A673 (cell line): ENCODE data around the gene ADAMTS13. TPM values are rescaled to one million over a fixed set of nuclear protein-coding genes. Genes with fewer than 3 reads are reported as not detected.

Experiments used
- BruUV-seq: library from RNA; stranded (reverse); fragments of 400-500 nt; replicated peaks from 2 replicates; lab custom pipeline; 2021; lab: Mats Ljungman, UMichigan
- CTCF ChIA-PET: fragments of 300-600 bp; sonication (Branson Sonifier 250); formaldehyde crosslinking; loops from one replicate; lab custom pipeline; 2022; ENCODE audit warnings: antibody characterized with exemption; lab: Charles Lee
- POLR2A ChIA-PET: fragments of 300-600 bp; sonication (Branson Sonifier 250); formaldehyde crosslinking; loops from one replicate; lab custom pipeline; 2022; ENCODE audit warnings: antibody characterized with exemption; ENCODE audit not compliant: low non-redundant PET; lab: Charles Lee
- DNase-seq: peaks from one replicate; pipeline ENCODE4 v3.0.0-alpha.2; 2015; ENCODE audit warnings: low spot score
- H3K27ac ChIP-seq: fragments of 200-600 bp; sonication (generic); 2 replicates; pipeline ENCODE4 v1.5.1; 2016; ENCODE audit warnings: mixed run types, low read depth, mild to moderate bottlenecking, mixed read lengths, antibody characterized with exemption, low read length; ENCODE audit not compliant: poor library complexity, severe bottlenecking
- H3K27me3 ChIP-seq: fragments of 200-600 bp; sonication (generic); replicated peaks from 2 replicates; pipeline ENCODE4 v1.6.1; 2017; ENCODE audit warnings: mixed run types, low read depth, mild to moderate bottlenecking, mixed read lengths, antibody characterized with exemption, low read length; ENCODE audit not compliant: insufficient read depth, poor library complexity
- H3K36me3 ChIP-seq: fragments of 200-600 bp; sonication (generic); 2 replicates; pipeline ENCODE4 v1.6.1; 2016; ENCODE audit warnings: mixed run types, mild to moderate bottlenecking, mixed read lengths, antibody characterized with exemption, low read length; ENCODE audit not compliant: insufficient read depth, poor library complexity, severe bottlenecking
- H3K4me1 ChIP-seq: fragments of 200-600 bp; sonication (generic); 2 replicates; pipeline ENCODE4 v1.6.1; 2017; ENCODE audit warnings: mixed run types, mild to moderate bottlenecking, mixed read lengths, antibody characterized with exemption, low read length; ENCODE audit not compliant: insufficient read depth, poor library complexity, severe bottlenecking
- H3K4me3 ChIP-seq: fragments of 200-600 bp; sonication (generic); 2 replicates; pipeline ENCODE4 v1.5.1; 2016; ENCODE audit warnings: low read depth, mixed run types, mild to moderate bottlenecking, mixed read lengths, low read length; ENCODE audit not compliant: poor library complexity, severe bottlenecking
- H3K9me3 ChIP-seq: fragments of 200-600 bp; sonication (generic); 2 replicates; pipeline ENCODE4 v1.6.1; 2016; ENCODE audit warnings: mixed run types, low read depth, mild to moderate bottlenecking, mixed read lengths, antibody characterized with exemption, low read length; ENCODE audit not compliant: poor library complexity, severe bottlenecking
- EZH2 ChIP-seq: fragments of 200-600 bp; sonication (generic); IDR thresholded peaks from 2 replicates; pipeline ENCODE4 v1.6.1; 2017; ENCODE audit warnings: borderline replicate concordance, low read depth, mild to moderate bottlenecking, mixed read lengths, antibody characterized with exemption, low read length; ENCODE audit not compliant: poor library complexity, severe bottlenecking
- intact Hi-C: fragments of 100-400 bp; cut with micrococcal nuclease; formaldehyde crosslinking; loops from one replicate; pipeline ENCODE4 v1.10.0; 2022; ENCODE audit not compliant: unreplicated experiment
- total RNA-seq: library from RNA; stranded (reverse); gene quantifications from 2 replicates; pipeline ENCODE4 v1.2.3, GENCODE V29; 2021
- TF ChIP-seq, protein P1 (sequence below): fragments of 300-800, 200-600 bp; sonication (generic); conservative IDR thresholded peaks from 2 replicates; pipeline ENCODE4 v1.5.1; 2017; ENCODE audit warnings: low read depth, mild to moderate bottlenecking, antibody characterized with exemption, low read length, moderate library complexity, mixed read lengths

The ADAMTS13 gene
- total RNA-seq, 1 experiment from 2014 or later = 1.3 TPM

DNA sequence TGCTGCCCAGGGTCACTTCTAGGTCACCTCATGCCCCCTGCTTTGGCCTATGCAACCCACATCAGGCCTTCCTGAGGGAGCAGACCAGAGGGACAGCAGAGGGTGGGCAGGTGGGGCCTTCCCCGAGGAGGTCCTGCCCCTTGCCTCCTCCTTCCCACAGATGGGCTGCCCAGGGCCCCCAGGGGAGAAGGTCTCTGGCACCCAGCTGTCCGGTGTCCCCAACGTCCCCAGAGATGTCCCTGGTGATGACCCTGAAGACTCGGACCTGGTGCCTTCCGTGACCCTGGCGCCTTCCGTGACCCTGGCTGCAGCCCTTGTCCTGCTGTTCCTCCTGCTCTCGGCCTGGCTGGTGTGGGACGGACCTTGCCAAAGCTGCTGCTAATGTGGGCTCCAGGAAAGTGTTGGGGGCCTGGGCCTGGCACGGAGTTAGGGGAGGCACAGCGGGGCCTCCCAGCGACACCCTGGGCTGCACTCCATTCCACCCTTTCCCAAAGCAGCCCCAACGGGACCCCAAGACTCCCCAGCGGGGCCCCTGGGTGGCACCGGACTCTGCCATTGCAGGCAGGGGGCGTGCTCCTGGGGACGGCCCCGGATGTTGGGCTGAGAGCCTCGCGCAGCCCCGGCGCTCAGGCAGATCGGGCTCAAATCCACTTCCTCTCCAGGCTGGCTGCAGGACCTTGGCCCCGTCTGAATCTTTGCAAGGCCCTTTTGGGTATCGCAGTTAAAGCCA lies 63.5 kb downstream of the ADAMTS13 start:
- H3K4me3 ChIP-seq = no peak overlapping the region
- ChIA-PET CTCF (interaction anchor here (2.2 kb wide), 1 partner anchor 299 kb away, joined by 17 read pairs; no protein-coding TSS in a partner anchor), POLR2A (interaction anchor here (0.6 kb wide), 2 partner anchors 125 to 136 kb away, joined by 3 read pairs; no protein-coding TSS in a partner anchor)
- intact Hi-C loops = loop anchor here (1.0 to 2.0 kb wide), 4 partner anchors 79 to 463 kb away; no protein-coding TSS in a partner anchor
- no TSS peak for BruUV-seq
- peaks cover 4% of the 10 kb centered on the region for H3K4me1 ChIP-seq
- H3K27ac ChIP-seq = no peak overlapping the region
- no peaks in the 10 kb centered on the region for H3K27me3 ChIP-seq
- TF ChIP-seq, protein P1, sequence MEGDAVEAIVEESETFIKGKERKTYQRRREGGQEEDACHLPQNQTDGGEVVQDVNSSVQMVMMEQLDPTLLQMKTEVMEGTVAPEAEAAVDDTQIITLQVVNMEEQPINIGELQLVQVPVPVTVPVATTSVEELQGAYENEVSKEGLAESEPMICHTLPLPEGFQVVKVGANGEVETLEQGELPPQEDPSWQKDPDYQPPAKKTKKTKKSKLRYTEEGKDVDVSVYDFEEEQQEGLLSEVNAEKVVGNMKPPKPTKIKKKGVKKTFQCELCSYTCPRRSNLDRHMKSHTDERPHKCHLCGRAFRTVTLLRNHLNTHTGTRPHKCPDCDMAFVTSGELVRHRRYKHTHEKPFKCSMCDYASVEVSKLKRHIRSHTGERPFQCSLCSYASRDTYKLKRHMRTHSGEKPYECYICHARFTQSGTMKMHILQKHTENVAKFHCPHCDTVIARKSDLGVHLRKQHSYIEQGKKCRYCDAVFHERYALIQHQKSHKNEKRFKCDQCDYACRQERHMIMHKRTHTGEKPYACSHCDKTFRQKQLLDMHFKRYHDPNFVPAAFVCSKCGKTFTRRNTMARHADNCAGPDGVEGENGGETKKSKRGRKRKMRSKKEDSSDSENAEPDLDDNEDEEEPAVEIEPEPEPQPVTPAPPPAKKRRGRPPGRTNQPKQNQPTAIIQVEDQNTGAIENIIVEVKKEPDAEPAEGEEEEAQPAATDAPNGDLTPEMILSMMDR = no peak
- TF ChIP-seq EZH2 = no peak
- H3K9me3 ChIP-seq = no peaks in the 10 kb centered on the region
- H3K36me3 ChIP-seq = no peaks in the 10 kb centered on the region
- no peak for DNase-seq

DNA sequence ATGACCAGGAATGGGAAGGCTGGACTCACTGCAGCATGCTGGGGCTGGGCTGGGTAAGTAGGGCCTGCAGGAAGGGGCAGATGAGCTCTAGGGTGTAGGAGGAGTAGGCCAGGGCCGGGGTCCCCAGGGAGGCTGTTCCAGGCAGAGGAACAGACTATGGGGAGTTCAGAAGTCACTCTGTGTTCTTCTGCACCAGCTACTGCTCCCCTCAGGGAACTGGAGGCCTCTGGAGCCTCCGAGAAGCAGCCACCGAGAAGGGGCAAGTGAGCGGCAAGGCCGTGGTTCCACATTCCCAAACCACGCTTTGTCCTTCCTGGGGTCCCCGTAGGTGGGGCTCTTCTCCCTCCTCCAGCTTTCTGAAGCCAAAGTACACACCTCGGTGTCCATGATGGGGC lies 65.2 kb downstream of the ADAMTS13 start:
- intact Hi-C loops = loop anchor here (2.0 kb wide), 1 partner anchor 81 kb away; no protein-coding TSS in a partner anchor
- CTCF ChIA-PET = interaction anchor here (0.5 kb wide), 2 partner anchors 16 to 302 kb away, joined by 4 to 7 read pairs; no protein-coding TSS in a partner anchor

DNA sequence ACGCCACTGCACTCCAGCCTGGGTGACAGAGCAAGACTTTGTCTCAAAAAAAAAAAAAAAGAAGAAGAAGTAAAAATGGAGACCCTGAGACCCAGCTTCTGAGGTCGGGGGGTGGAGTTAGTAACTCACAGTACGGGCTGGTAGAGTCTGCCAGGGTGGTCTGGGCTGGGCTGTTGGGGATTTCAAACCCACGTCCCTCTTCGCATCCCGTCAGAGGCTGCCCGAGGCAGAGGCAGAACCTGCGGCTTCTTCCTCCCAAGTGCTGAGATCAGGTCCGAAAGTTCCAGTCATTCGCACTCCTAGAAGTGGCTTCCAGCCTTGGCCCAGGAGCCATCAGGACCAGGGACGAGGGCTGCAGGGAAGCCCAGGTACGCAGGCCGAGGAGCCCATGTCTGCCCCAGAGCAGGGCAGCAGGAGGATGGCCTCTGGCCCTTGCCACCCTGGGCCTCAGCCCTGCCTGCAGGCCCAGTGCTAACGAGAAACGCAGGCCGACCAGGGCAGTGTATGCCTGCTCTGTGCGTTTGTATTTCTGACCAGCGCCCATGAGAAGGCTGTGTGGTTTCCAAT lies 66.6 kb downstream of the ADAMTS13 start:
- no peaks in the 10 kb centered on the region for H3K36me3 ChIP-seq
- no peak for DNase-seq
- TF ChIP-seq EZH2 = no peak
- TF ChIP-seq, protein P1 = no peak
- no peaks in the 10 kb centered on the region for H3K9me3 ChIP-seq
- intact Hi-C loops = no loop called here
- H3K4me1 ChIP-seq = peaks cover 4% of the 10 kb centered on the region
- H3K27me3 ChIP-seq = no peaks in the 10 kb centered on the region
- BruUV-seq = no TSS peak
- ChIA-PET POLR2A (no interaction called here), CTCF (no interaction called here)
- no peak overlapping the region for H3K27ac ChIP-seq
- no peak overlapping the region for H3K4me3 ChIP-seq

More for the DNA sequence above, 65.2 kb downstream of the ADAMTS13 start:
- H3K4me1 ChIP-seq = peaks cover 4% of the 10 kb centered on the region
- H3K27ac ChIP-seq = no peak overlapping the region
- POLR2A ChIA-PET = no interaction called here
- no peak for DNase-seq
- BruUV-seq = no TSS peak
- TF ChIP-seq, protein P1 = no peak
- TF ChIP-seq EZH2 = no peak
- no peaks in the 10 kb centered on the region for H3K27me3 ChIP-seq
- no peaks in the 10 kb centered on the region for H3K9me3 ChIP-seq
- no peaks in the 10 kb centered on the region for H3K36me3 ChIP-seq
- H3K4me3 ChIP-seq = no peak overlapping the region
